ENCODE results near the gene SPAG16. TPM values are rescaled to one million over a fixed set of nuclear protein-coding genes. Genes with fewer than 3 reads are reported as not detected.

Gene SPAG16
- total RNA-seq, 1 donor from 2014 or later, result 18.1 TPM

DNA sequence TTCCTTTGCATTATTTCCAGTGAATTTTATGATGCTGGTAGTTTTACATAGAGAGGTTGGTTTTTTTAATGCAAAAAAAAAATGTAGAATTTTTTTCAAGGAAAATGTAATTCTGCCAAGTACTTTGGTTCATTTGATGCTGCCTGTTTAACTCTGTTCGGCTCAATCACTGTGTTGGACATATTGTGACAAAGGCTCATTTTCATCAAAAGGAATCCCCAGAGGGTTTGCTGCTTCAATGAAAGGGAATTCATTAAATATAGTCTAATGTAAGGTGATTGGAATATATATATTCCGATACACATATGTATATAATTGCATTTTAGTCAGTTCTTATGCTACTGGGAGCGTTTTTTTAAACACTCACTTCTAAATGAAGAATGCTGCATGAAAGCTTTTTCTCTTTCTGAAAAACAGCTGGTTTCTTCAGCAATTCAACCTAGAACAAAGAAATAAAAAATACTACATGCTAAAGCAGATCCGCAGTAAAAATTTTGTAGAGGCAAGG lies 812.0 kb downstream of the SPAG16 start:
- H3K4me1 Mint-ChIP-seq (ENCODE audit: low read depth, unreplicated experiment), result peaks cover 14% of the 10 kb centered on the region
- no peaks in the 10 kb centered on the region for H3K9me3 Mint-ChIP-seq (ENCODE audit: unreplicated experiment)
- DNase-seq, result no peak
- peak overlapping the region; percentile 50 for H3K27ac Mint-ChIP-seq (ENCODE audit: unreplicated experiment)
- H3K36me3 Mint-ChIP-seq (ENCODE audit: unreplicated experiment), result no peaks in the 10 kb centered on the region
- TF ChIP-seq, protein P1, sequence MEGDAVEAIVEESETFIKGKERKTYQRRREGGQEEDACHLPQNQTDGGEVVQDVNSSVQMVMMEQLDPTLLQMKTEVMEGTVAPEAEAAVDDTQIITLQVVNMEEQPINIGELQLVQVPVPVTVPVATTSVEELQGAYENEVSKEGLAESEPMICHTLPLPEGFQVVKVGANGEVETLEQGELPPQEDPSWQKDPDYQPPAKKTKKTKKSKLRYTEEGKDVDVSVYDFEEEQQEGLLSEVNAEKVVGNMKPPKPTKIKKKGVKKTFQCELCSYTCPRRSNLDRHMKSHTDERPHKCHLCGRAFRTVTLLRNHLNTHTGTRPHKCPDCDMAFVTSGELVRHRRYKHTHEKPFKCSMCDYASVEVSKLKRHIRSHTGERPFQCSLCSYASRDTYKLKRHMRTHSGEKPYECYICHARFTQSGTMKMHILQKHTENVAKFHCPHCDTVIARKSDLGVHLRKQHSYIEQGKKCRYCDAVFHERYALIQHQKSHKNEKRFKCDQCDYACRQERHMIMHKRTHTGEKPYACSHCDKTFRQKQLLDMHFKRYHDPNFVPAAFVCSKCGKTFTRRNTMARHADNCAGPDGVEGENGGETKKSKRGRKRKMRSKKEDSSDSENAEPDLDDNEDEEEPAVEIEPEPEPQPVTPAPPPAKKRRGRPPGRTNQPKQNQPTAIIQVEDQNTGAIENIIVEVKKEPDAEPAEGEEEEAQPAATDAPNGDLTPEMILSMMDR (IDR thresholded peaks at IDR 0.05; ENCODE audit: partially characterized antibody, unreplicated experiment), result no peak
- peaks cover 1% of the 10 kb centered on the region for H3K27me3 Mint-ChIP-seq (ENCODE audit: unreplicated experiment)
- H3K4me3 Mint-ChIP-seq (ENCODE audit: unreplicated experiment), result no peak overlapping the region

DNA sequence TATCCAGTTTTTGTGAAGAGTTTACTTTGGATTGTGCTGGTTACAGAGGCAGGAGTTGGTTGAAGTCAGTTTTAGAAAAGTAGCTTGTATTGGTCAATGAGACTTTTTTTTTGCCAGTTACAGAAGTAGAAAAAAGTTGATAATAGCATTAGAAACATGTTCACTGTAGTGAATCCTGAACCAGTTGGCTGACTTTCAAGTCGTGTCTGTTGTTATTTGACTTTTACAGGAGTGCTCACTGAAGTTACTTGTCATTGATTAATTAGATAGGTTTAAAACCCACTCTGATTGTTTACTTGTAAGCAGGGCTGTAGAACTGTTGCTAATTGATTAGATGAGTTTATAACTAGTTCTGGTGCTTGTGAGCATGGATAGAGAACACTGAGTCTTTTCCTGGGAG lies 814.5 kb downstream of the SPAG16 start:
- Mint-ChIP-seq H3K27ac (ENCODE audit: unreplicated experiment) (no peak overlapping the region), H3K4me1 (ENCODE audit: low read depth, unreplicated experiment) (peaks cover 21% of the 10 kb centered on the region)

DNA sequence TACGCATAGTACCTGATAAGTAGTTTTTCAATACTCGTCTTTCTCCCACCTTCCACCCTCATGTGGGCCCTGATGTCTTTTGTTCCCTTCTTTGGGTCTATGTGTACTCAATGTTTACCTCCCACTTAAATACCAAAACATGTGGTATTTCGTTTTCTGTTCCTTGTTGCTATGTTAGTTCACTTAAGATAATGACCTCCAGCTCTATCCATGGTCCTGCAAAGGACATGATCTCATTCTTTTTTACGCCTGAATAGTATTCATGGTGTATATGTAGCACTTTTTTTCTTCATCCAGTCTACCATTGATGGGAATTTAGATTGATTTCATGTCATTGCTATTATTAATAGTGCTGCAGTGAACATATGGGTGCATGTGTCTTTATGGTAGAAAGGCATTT lies 816.2 kb downstream of the SPAG16 start:
- TF ChIP-seq, protein P1 (IDR thresholded peaks at IDR 0.05; ENCODE audit: partially characterized antibody, unreplicated experiment), result no peak
- peaks cover 2% of the 10 kb centered on the region for H3K27me3 Mint-ChIP-seq (ENCODE audit: unreplicated experiment)
- DNase-seq, result no peak
- H3K9me3 Mint-ChIP-seq (ENCODE audit: unreplicated experiment), result no peaks in the 10 kb centered on the region
- H3K4me3 Mint-ChIP-seq (ENCODE audit: unreplicated experiment), result no peak overlapping the region
- no peaks in the 10 kb centered on the region for H3K36me3 Mint-ChIP-seq (ENCODE audit: unreplicated experiment)
- H3K4me1 Mint-ChIP-seq (ENCODE audit: low read depth, unreplicated experiment), result peaks cover 19% of the 10 kb centered on the region
- H3K27ac Mint-ChIP-seq (ENCODE audit: unreplicated experiment), result no peak overlapping the region

More for the DNA sequence above, 814.5 kb downstream of the SPAG16 start:
- TF ChIP-seq, protein P1 (IDR thresholded peaks at IDR 0.05; ENCODE audit: partially characterized antibody, unreplicated experiment), result no peak
- DNase-seq, result no peak
- Mint-ChIP-seq H3K9me3 (ENCODE audit: unreplicated experiment) (no peaks in the 10 kb centered on the region), H3K27me3 (ENCODE audit: unreplicated experiment) (peaks cover 2% of the 10 kb centered on the region), H3K4me3 (ENCODE audit: unreplicated experiment) (no peak overlapping the region), H3K36me3 (ENCODE audit: unreplicated experiment) (no peaks in the 10 kb centered on the region)

DNA sequence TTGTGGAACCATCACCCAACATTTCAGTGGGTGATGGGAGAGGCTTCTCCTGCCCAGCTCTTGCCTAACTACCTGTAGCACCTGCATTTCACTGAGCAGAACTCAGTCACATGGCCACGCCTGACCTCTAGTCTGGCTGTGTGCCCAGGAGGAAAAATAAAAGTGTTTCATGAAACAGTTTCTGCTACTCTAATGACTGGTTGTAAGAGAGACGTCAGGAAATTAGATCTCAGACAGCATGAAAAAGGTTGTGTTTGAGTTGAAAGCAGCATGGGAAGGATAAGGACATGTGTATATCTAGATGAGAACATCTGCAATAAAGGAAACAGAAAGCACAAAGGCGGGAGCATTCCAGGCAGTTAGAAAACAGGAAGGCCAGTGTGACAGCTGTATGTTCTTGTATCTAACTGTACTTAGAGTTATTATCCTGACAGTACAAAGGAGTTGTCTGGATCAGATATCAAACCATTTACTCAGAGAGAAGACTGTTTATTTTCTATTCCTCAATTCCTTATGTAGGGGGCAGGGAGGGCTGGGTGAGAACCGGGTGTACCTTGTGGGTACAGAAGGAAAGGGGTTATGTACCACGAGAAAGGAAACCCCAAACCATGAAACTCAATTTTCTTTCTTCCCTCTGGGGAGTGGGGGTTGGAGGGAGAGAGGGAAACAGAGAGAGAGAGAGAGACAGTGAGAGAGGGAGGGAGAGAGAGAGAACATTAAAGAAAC lies 819.2 kb downstream of the SPAG16 start:
- Mint-ChIP-seq H3K27ac (ENCODE audit: unreplicated experiment) (no peak overlapping the region), H3K4me1 (ENCODE audit: low read depth, unreplicated experiment) (peaks cover 17% of the 10 kb centered on the region), H3K9me3 (ENCODE audit: unreplicated experiment) (no peaks in the 10 kb centered on the region), H3K4me3 (ENCODE audit: unreplicated experiment) (no peak overlapping the region), H3K27me3 (ENCODE audit: unreplicated experiment) (peaks cover 2% of the 10 kb centered on the region), H3K36me3 (ENCODE audit: unreplicated experiment) (no peaks in the 10 kb centered on the region)
- TF ChIP-seq, protein P1 (IDR thresholded peaks at IDR 0.05; ENCODE audit: partially characterized antibody, unreplicated experiment), result no peak
- no peak for DNase-seq

DNA sequence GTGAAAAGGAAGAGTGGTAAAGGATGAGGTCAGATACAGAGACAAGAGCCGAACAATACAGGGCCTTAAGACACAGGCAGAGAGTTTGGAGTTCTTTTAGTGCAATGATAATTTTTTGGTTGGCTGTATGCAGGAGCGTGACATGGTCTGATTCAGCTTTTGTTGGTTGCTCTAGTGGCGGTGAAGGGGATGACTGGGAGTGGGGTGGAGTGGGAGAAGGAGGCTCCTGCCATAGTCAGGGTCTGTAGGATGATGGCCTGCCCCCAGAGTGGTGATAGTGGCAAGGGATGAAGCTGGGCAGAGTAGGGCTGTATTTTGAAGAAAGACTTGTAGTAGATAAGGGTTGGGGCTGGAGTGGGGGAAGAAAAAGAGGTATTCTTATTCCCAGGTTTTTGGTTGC lies 820.0 kb downstream of the SPAG16 start:
- Mint-ChIP-seq H3K27ac (ENCODE audit: unreplicated experiment) (no peak overlapping the region), H3K4me1 (ENCODE audit: low read depth, unreplicated experiment) (peaks cover 17% of the 10 kb centered on the region), H3K9me3 (ENCODE audit: unreplicated experiment) (no peaks in the 10 kb centered on the region), H3K27me3 (ENCODE audit: unreplicated experiment) (peaks cover 2% of the 10 kb centered on the region), H3K36me3 (ENCODE audit: unreplicated experiment) (no peaks in the 10 kb centered on the region), H3K4me3 (ENCODE audit: unreplicated experiment) (no peak overlapping the region)
- TF ChIP-seq, protein P1 (IDR thresholded peaks at IDR 0.05; ENCODE audit: partially characterized antibody, unreplicated experiment), result no peak
- no peak for DNase-seq
